ENCODE data around the gene COPS9.

COPS9 gene

GRCh38 chr2:240105982-240106381 is 30.1 kb downstream of the COPS9 start:
- DNase-seq = no peak

GRCh38 chr2:240103136-240103535 is 33.0 kb downstream of the COPS9 start:
- no peak for DNase-seq

GRCh38 chr2:240098349-240098748 is 37.8 kb downstream of the COPS9 start:
- DNase-seq = no peak

GRCh38 chr2:240095556-240096523 is 40.3 kb downstream of the COPS9 start:
- DNase-seq = no peak

- no peak for DNase-seq
Measured at GRCh38 chr2:240089306-240089705, 46.8 kb downstream of the COPS9 start.

GRCh38 chr2:240086563-240086962 is 49.5 kb downstream of the COPS9 start:
- no peak for DNase-seq

Measured in CD4-positive, alpha-beta T cell treated with Interleukin-4 for 4 hours (primary cell).